ENCODE measurements around the gene GAB1. TPM values are rescaled to one million over a fixed set of nuclear protein-coding genes. Genes with fewer than 3 reads are reported as not detected.

The GAB1 gene
- total RNA-seq, 1 experiment from 2014 or later, result 15.3 TPM

DNA sequence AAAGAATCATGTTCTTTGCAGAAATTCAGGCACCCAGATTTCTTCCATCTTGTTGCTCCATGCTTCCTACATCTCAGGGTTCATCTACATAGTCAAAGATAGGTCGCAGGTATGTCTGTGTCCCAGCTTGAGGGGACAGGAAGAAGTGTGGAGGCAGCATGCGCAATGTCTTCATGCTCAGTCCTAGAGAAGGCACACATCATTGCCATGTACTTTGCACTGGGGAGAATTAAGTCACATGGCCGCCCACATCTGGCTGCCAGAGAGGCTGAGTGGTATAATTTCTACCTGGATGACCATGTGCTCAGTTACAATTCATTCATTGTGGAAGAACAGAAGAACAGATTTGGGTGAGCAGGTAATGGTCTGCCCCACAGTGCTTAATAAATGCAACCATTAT lies 54.1 kb downstream of the GAB1 start:
- WGBS (ENCODE audit: extremely low coverage, insufficient read length, low lambda C conversion rate), result no CpG with 5 or more reads among the region's 3 CpGs
- Histone ChIP-seq H3K4me2 (ENCODE audit: insufficient read depth, insufficient read length, low read length) (no peak overlapping the region), H4K91ac (ENCODE audit: insufficient read length, low read depth, low read length) (no peak overlapping the region), H2BK12ac (ENCODE audit: insufficient read length, low read depth, low read length) (no peak overlapping the region), H2BK15ac (ENCODE audit: low read depth, low read length) (peak overlapping the region; percentile 69; the same call in 1 of the 2 replicates), H3K9me3 (ENCODE audit: control insufficient read depth, low read depth, low read length) (no peaks in the 10 kb centered on the region), H3K23me2 (ENCODE audit: insufficient read length, low read depth, low read length, poor library complexity, severe bottlenecking) (no peaks in the 10 kb centered on the region), H3K27me3 (ENCODE audit: insufficient read depth, low read length) (no peaks in the 10 kb centered on the region), H4K20me1 (ENCODE audit: control insufficient read depth, insufficient read depth, insufficient read length) (no peaks in the 10 kb centered on the region), H3K4me1 (ENCODE audit: insufficient read depth, low read length) (peaks cover 4% of the 10 kb centered on the region; the same call in 1 of the 2 replicates), H3K23ac (ENCODE audit: insufficient read length, low read depth, low read length) (no peak overlapping the region), H2AK5ac (ENCODE audit: insufficient read length, low read length) (peak overlapping the region; percentile 94), H2BK120ac (ENCODE audit: low read depth, low read length, poor library complexity, severe bottlenecking) (no peak overlapping the region), H3K56ac (ENCODE audit: insufficient read length, low read depth, low read length) (no peak overlapping the region), H3K79me2 (ENCODE audit: insufficient read depth, low read length) (0 out of 2 replicates have a peak, but pooled peaks cover 2% of the 10 kb centered on the region), H3K18ac (ENCODE audit: insufficient read length, low read depth, low read length) (no peak overlapping the region), H3K14ac (ENCODE audit: insufficient read depth, low read length) (peak overlapping the region; percentile 91; the same call in 1 of the 2 replicates), H3K9ac (ENCODE audit: extremely low read depth, insufficient read length, low read length) (no peak overlapping the region), H2BK5ac (ENCODE audit: insufficient read length, low read length) (no peak overlapping the region), H4K5ac (ENCODE audit: insufficient read length, low read depth, low read length) (peak overlapping the region; percentile 75), H3K4ac (ENCODE audit: low read depth, low read length) (no peak overlapping the region), H3K79me1 (ENCODE audit: insufficient read depth, low read depth, low read length, poor library complexity, severe bottlenecking) (no peaks in the 10 kb centered on the region), H4K8ac (replicated peaks; ENCODE audit: insufficient read length, low read depth, low read length) (no peak overlapping the region), H3K27ac (ENCODE audit: insufficient read length, low read depth, low read length) (no peak overlapping the region), H3T11ph (ENCODE audit: low read length) (no peak overlapping the region), H2AFZ (ENCODE audit: low read length) (no peak overlapping the region), H2BK20ac (ENCODE audit: low read depth, low read length, poor library complexity, severe bottlenecking) (no peak overlapping the region)
- Mint-ChIP-seq H3K4me3 (no peak overlapping the region), H3K4me1 (peaks cover 31 to 41% of the 10 kb centered on the region in 2 experiments), H3K27me3 (ENCODE audit: low read depth) (no peaks in the 10 kb centered on the region), H3K27ac (peak overlapping the region in 2 of 3 experiments; percentile 49 to 87; a peak in 4 of 7 replicates), H3K36me3 (ENCODE audit: insufficient read depth in 1 of 3, low read depth in 3 of 3) (no peaks in the 10 kb centered on the region; a peak in 1 of 7 replicates), H3K9me3 (no peaks in the 10 kb centered on the region)
- DNase-seq, result no peak
- TF ChIP-seq, protein P1, sequence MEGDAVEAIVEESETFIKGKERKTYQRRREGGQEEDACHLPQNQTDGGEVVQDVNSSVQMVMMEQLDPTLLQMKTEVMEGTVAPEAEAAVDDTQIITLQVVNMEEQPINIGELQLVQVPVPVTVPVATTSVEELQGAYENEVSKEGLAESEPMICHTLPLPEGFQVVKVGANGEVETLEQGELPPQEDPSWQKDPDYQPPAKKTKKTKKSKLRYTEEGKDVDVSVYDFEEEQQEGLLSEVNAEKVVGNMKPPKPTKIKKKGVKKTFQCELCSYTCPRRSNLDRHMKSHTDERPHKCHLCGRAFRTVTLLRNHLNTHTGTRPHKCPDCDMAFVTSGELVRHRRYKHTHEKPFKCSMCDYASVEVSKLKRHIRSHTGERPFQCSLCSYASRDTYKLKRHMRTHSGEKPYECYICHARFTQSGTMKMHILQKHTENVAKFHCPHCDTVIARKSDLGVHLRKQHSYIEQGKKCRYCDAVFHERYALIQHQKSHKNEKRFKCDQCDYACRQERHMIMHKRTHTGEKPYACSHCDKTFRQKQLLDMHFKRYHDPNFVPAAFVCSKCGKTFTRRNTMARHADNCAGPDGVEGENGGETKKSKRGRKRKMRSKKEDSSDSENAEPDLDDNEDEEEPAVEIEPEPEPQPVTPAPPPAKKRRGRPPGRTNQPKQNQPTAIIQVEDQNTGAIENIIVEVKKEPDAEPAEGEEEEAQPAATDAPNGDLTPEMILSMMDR (conservative IDR thresholded peaks at IDR 0.05), result no peak
